MG63 (cell line): ENCODE measurements around the gene EIF4E1B. TPM values are rescaled to one million over a fixed set of nuclear protein-coding genes. Genes with fewer than 3 reads are reported as not detected.

ENCODE experiments used
- total RNA-seq: library from RNA; depleted of rRNA; stranded (reverse); fragments of >200 nt; shearing (Covaris generic); gene quantifications from 2 replicates; pipeline ENCODE4 v1.2.3, GENCODE V29; 2014; ENCODE audit warnings: low replicate concordance; rRNA removed

EIF4E1B gene
- total RNA-seq, 1 experiment from 2014 or later: not detected

Other genes with a start within 250 kb of the EIF4E1B start
- gene NOP16, start 242.1 kb upstream of the EIF4E1B start, total RNA-seq: 146 and 237 TPM in 2 replicates
- 151 and 166 TPM in 2 replicates for gene HIGD2A, start 241.9 kb upstream of the EIF4E1B start, total RNA-seq
- 281 and 342 TPM in 2 replicates for gene CLTB, start 214.1 kb upstream of the EIF4E1B start, total RNA-seq
- gene FAF2, start 182.3 kb upstream of the EIF4E1B start, total RNA-seq: 48.8 and 49.4 TPM in 2 replicates
- 0.17 and 4.4 TPM in 2 replicates for gene RNF44, start 93.3 kb upstream of the EIF4E1B start, total RNA-seq
- gene CDHR2, start 81.3 kb upstream of the EIF4E1B start, total RNA-seq: not detected in 2 replicates
- gene GPRIN1, start 20.5 kb upstream of the EIF4E1B start, total RNA-seq: 21.0 and 32.2 TPM in 2 replicates
- not detected in 2 replicates for gene SNCB, start 141 bp upstream of the EIF4E1B start, total RNA-seq
- 117 and 120 TPM in 2 replicates for gene TSPAN17, start 16.8 kb downstream of the EIF4E1B start, total RNA-seq
- not detected in 2 replicates for gene UNC5A, start 179.9 kb downstream of the EIF4E1B start, total RNA-seq